Endothelial cell (in vitro differentiated cells): ENCODE data around the gene MST1. TPM values are rescaled to one million over a fixed set of nuclear protein-coding genes. Genes with fewer than 3 reads are reported as not detected.

Source experiments
- DNase-seq: peaks from one replicate; pipeline ENCODE4 v3.0.0; 2021; ENCODE audit warnings: low spot score
- H3K27ac Mint-ChIP-seq: one replicate; pipeline ENCODE4 v1.8.0; 2021; ENCODE audit warnings: mixed read lengths, inconsistent platforms; ENCODE audit not compliant: unreplicated experiment
- H3K27me3 Mint-ChIP-seq: one replicate; pipeline ENCODE4 v1.8.0; 2021; ENCODE audit warnings: mild to moderate bottlenecking, moderate library complexity, mixed read lengths, inconsistent platforms; ENCODE audit not compliant: unreplicated experiment
- H3K36me3 Mint-ChIP-seq: one replicate; pipeline ENCODE4 v1.8.0; 2021; ENCODE audit warnings: mild to moderate bottlenecking, low read depth, mixed read lengths, inconsistent platforms; ENCODE audit not compliant: unreplicated experiment
- H3K4me1 Mint-ChIP-seq: one replicate; pipeline ENCODE4 v1.8.0; 2021; ENCODE audit warnings: mild to moderate bottlenecking, mixed read lengths, inconsistent platforms; ENCODE audit not compliant: unreplicated experiment
- H3K4me3 Mint-ChIP-seq: one replicate; pipeline ENCODE4 v1.8.0; 2021; ENCODE audit warnings: mild to moderate bottlenecking, mixed read lengths, inconsistent platforms; ENCODE audit not compliant: unreplicated experiment
- H3K9me3 Mint-ChIP-seq: one replicate; pipeline ENCODE4 v1.8.0; 2021; ENCODE audit warnings: mixed read lengths, inconsistent platforms; ENCODE audit not compliant: unreplicated experiment
- CTCF ChIP-seq: fragments of 200-600 bp; sonication (generic); IDR thresholded peaks from one replicate; pipeline ENCODE4 v1.5.0; 2021; ENCODE audit warnings: antibody characterized with exemption; ENCODE audit not compliant: unreplicated experiment
- total RNA-seq: library from RNA; stranded (reverse); fragmentation: NEBNext Ultra II Directional; extraction: Animal tissue kit (Norgen Biotek cat#: 25700); gene quantifications from one replicate; pipeline ENCODE4 v1.2.1, GENCODE V29; 2021; ENCODE audit not compliant: unreplicated experiment

MST1 gene
- total RNA-seq, 1 donor from 2014 or later, result 22.0 TPM

DNA sequence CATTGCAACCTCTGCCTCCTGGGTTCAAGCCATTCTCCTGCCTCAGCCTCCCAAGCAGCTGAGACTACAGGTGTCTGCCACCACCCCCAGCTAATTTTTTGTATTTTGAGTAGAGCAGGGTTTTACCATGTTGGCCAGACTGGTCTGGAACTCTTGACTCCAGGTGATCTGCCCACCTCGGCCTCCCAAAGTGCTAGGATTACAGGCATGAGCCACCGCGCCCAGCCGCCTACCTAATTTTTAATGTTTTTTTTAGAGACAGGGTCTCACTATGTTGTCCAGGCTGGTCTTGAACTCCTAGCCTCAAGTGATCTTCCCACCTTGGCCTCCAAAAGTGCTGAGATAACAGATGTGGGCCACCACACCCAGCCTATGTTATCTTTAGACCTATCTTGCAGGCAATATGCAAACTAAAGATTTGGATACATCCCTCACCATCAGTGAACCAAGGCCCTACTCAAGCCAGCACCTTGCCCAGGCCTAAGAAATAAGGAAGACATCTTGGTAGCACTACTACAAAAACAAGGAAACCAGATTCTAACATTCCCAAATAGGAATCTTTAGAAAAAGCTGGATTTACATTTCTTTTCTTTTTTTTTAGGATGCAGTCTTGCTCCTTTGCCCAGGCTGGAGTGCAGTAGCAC, 40.8 kb upstream of the MST1 start:
- no peak for DNase-seq
- Mint-ChIP-seq H3K27me3 (no peaks in the 10 kb centered on the region), H3K4me3 (no peak overlapping the region), H3K4me1 (no peaks in the 10 kb centered on the region), H3K9me3 (no peaks in the 10 kb centered on the region), H3K27ac (no peak overlapping the region), H3K36me3 (peaks cover 18% of the 10 kb centered on the region)
- TF ChIP-seq CTCF, result no peak

- Mint-ChIP-seq H3K27ac (no peak overlapping the region), H3K9me3 (no peaks in the 10 kb centered on the region), H3K4me3 (peak overlapping the region; percentile 52), H3K36me3 (peaks cover 11% of the 10 kb centered on the region), H3K27me3 (peaks cover 10% of the 10 kb centered on the region), H3K4me1 (no peaks in the 10 kb centered on the region)
- no peak for DNase-seq
- no peak for TF ChIP-seq CTCF
These were observed 38.7 kb upstream of the MST1 start for GRCh38 chr3:49727924-49728361.

DNA sequence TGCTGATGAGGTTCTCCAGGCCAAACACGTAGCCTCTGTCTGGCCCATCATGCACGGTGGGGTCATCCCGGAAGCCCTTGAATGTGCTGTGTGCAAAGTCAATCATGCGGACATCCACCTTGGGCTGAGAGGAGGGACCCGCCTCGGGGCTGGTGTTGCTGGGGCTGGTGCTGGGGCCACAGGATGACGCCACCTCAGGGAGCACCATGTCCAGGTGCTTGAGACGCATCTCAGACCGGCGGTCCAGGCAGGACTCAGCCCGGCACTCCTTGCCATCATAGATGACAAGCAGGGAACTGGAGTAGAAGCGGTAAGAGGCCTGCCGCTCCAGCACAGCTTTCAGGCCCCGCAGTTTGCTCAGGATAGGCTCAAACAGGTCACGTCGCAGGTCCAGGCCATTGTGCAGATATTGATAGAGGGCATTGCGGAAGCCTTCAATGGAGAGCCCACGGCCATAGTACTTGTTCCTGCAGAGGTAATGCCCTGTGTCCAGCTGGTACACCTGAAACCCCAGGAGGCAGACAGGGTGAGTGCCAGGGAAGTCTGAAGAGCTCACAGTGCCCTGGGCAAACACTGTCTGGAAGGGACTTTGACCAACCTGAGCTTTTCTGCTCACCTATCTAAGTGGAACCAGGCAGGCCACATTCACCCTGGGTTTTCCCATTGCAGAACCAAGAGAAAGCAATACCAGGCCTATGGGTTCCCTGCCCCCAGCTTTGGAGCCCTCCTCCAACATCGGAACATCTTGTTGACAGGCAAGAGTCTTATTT, 38.1 kb upstream of the MST1 start:
- no peak for DNase-seq
- Mint-ChIP-seq H3K36me3 (peaks cover 15% of the 10 kb centered on the region), H3K4me1 (peaks cover 4% of the 10 kb centered on the region), H3K27ac (no peak overlapping the region), H3K4me3 (no peak overlapping the region), H3K9me3 (no peaks in the 10 kb centered on the region), H3K27me3 (peaks cover 13% of the 10 kb centered on the region)
- no peak for TF ChIP-seq CTCF

GRCh38 chr3:49725906-49726681, 36.8 kb upstream of the MST1 start:
- Mint-ChIP-seq H3K9me3 (no peaks in the 10 kb centered on the region), H3K4me1 (peaks cover 4% of the 10 kb centered on the region), H3K27ac (peak overlapping the region; percentile 9), H3K36me3 (peaks cover 10% of the 10 kb centered on the region), H3K4me3 (no peak overlapping the region), H3K27me3 (peaks cover 17% of the 10 kb centered on the region)
- no peak for DNase-seq
- TF ChIP-seq CTCF, result no peak
